GM13977 (cell line): ENCODE results near the gene C10orf105.

ENCODE experiments used
- DNase-seq: peaks from one replicate; pipeline ENCODE4 v3.0.0; 2012; ENCODE audit warnings: low spot score
- in situ Hi-C: fragments of 300-500 bp; cut with MboI; formaldehyde crosslinking; loops from one replicate; pipeline ENCODE4 v1.12.0; 2022; ENCODE audit warnings: low sequenced_read_pairs, low pct_unique_long_range_greater_than_20kb, mixed read lengths, inconsistent platforms; ENCODE audit not compliant: unreplicated experiment
- TF ChIP-seq, protein P1 (sequence below): IDR thresholded peaks from 2 replicates; pipeline ENCODE4 v1.5.1; 2012; ENCODE audit warnings: mild to moderate bottlenecking, control low read depth; ENCODE audit not compliant: insufficient read depth; ENCODE audit errors: extremely low read depth, missing control alignments

Gene C10orf105

DNA sequence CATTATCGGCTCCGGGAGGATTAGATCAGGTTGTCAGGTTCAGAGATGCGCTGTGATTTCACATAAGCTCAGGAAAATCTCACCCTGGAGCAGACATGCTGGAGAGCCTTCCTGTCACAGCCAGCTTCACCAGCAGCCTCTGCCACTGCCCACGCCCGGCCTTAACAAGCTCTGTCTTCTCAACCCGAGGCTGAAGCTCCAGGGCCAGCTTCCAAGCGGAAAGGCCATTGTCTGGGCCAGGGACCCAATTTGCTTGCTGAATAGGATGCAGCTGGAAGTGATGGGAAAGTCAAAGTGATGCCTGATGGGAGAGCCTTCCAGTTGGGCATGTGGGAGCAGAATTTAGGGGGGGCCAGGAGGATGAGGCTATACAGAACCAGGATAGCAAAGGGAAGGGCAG lies 36.3 kb downstream of the C10orf105 start:
- TF ChIP-seq, protein P1, sequence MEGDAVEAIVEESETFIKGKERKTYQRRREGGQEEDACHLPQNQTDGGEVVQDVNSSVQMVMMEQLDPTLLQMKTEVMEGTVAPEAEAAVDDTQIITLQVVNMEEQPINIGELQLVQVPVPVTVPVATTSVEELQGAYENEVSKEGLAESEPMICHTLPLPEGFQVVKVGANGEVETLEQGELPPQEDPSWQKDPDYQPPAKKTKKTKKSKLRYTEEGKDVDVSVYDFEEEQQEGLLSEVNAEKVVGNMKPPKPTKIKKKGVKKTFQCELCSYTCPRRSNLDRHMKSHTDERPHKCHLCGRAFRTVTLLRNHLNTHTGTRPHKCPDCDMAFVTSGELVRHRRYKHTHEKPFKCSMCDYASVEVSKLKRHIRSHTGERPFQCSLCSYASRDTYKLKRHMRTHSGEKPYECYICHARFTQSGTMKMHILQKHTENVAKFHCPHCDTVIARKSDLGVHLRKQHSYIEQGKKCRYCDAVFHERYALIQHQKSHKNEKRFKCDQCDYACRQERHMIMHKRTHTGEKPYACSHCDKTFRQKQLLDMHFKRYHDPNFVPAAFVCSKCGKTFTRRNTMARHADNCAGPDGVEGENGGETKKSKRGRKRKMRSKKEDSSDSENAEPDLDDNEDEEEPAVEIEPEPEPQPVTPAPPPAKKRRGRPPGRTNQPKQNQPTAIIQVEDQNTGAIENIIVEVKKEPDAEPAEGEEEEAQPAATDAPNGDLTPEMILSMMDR, result no peak
- in situ Hi-C loops, result no loop called here
- no peak for DNase-seq

DNA sequence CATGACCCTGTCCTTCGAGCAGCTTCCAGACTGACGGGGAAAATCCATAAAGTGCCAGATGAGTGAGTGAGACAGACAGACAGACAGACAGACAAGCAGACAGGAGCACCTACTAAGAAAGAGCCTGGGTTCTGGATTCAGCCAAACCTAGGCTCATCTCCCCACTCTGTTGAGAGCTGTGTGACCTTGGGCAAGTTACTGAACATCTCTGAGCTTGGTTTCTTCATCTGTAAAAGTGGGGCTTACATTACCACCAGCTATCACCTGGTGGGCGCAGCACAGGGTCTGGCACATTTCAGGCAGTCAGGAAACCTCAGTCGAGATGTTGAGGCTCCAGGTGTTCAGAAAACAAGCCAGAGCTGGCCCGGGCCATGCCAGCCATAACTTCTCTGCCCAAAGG lies 37.6 kb downstream of the C10orf105 start:
- in situ Hi-C loops, result no loop called here
- DNase-seq, result no peak
- TF ChIP-seq, protein P1, result no peak

DNA sequence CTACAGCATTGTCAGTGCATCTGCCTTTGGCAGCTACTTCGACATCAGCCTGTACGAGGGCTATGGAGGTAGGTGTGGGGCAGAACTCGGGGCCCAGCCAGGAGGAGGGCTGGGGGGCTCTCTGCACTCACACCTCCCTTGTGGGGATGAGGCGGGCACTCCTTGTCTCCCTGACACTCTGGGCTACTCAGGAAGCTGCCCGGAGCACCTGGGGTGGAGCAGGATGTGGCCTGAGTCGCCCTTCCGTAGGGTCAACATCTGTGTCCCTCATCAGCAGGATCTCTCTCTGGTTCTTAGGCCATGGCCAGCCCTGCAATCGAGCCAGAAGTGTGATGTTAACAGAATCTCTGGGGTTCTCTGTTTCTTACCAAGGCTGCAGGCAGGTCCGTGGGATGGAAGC lies 40.2 kb downstream of the C10orf105 start:
- TF ChIP-seq, protein P1, result no peak
- no peak for DNase-seq
- in situ Hi-C loops, result no loop called here

DNA sequence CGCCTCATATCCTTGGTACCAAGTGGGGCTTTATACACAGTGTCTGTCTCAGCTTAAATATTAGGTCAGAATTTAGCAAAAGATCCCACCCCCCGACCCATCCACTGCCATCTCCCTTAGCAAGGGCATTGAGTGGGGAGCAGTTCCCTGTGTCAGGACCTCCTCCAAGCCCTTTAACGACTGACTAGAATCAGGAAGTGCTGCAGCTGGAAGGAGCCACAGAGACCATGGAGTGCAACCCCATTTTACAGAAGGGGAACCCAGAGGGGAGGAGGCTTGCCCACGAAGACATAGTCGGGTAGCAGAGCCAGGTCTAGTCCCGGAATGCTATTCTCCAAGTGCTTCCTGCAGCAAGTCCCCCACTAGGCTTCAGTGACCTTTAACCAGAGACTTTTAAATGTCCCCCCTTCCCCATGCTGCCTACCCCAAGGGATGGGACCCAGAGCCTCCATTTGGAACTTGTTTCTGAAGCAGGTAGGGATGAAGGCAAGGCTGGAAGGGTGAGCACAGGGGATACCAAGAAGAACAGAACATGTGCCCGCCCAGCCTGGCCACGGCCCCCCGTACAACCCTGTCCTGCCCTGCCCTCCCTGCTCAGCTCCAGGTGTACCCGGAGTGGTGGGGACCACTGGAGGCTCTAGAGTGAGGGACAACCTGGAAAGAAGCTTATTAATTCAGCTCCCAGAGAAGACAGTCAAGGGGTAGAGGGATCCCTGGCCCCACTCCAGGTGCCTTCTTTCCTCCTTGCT lies 41.3 kb downstream of the C10orf105 start:
- in situ Hi-C loops, result no loop called here
- DNase-seq, result no peak
- TF ChIP-seq, protein P1, result no peak

DNA sequence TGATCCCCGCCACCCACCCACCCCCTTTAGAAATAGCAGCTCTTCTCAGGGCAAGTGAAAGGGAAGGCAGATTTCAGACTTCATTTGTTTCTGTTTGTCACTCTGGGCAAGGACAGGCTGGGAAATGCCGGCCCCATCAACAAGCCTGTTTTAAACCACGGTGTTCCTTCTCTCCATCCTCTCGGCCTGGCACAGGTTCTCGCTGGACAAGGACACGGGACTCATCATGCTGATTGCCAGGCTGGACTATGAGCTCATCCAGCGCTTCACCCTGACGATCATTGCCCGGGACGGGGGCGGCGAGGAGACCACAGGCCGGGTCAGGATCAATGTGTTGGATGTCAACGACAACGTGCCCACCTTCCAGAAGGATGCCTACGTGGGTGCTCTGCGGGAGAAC lies 42.3 kb downstream of the C10orf105 start:
- TF ChIP-seq, protein P1, result no peak
- in situ Hi-C loops, result no loop called here
- no peak for DNase-seq

DNA sequence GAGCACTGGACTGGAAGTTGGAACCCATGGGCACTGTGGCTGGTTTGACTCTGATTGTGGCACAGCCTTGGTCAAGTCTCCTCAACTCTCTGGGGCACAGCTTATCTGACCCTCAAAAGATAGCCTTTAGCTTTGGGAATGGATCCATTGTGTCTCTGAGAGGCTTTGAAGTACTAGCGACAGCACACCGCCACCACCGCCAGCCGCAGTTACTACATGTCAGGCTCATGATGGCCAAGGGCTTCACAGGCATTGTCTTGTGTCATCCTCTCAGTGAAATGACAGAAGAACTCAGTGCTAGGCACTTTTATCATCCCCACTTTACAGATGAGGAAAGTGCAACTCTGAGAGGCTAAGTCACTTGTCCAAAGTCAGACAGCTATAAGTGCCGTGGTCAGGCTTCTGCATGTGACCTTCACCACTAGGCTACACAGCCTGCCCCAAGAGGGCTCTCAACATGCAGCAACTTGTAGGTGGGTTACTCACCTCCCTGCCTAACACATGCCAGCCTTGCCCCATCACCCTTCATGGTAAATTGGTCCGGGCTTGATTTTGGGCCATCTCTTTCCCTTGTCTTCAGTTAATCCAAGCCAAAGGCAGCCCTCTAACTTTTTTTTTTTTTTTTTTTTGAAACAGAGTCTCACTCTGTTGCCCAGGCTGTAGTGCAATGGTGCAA lies 44.1 kb downstream of the C10orf105 start:
- in situ Hi-C loops, result no loop called here
- DNase-seq, result no peak
- TF ChIP-seq, protein P1, result no peak
